MCF 10A (cell line): ENCODE data around the gene RHOU. TPM values are rescaled to one million over a fixed set of nuclear protein-coding genes. Genes with fewer than 3 reads are reported as not detected.

Experiments used
- BruUV-seq: library from RNA; stranded (reverse); fragments of 400-500 nt; replicated peaks from 2 replicates; lab custom pipeline; 2021; lab: Mats Ljungman, UMichigan
- CTCF ChIA-PET: fragments of 300-600 bp; sonication (Branson Sonifier 250); formaldehyde crosslinking; extraction: SDS; loops from one replicate; lab custom pipeline; 2021; ENCODE audit warnings: antibody characterized with exemption, inconsistent platforms; lab: Yijun Ruan, JAX
- POLR2A ChIA-PET: fragments of 300-600, 350-650 bp; sonication (Branson Sonifier 250); formaldehyde crosslinking; extraction: SDS; loops from one replicate; lab custom pipeline; 2020; ENCODE audit warnings: antibody characterized with exemption, inconsistent platforms; lab: Yijun Ruan, JAX
- DNase-seq: peaks from one replicate; pipeline ENCODE4 v3.0.0-alpha.2; 2018; ENCODE audit not compliant: unreplicated experiment
- H3K27ac Mint-ChIP-seq: one replicate; pipeline ENCODE4 v1.8.0; 2022; ENCODE audit warnings: mild to moderate bottlenecking, low read depth, mixed read lengths; ENCODE audit not compliant: unreplicated experiment
- H3K27me3 Mint-ChIP-seq: one replicate; pipeline ENCODE4 v1.8.0; 2022; ENCODE audit warnings: mixed read lengths; ENCODE audit not compliant: insufficient read depth, unreplicated experiment
- H3K36me3 Mint-ChIP-seq: one replicate; pipeline ENCODE4 v1.8.0; 2022; ENCODE audit warnings: mild to moderate bottlenecking, moderate library complexity, mixed read lengths; ENCODE audit not compliant: insufficient read depth, unreplicated experiment
- H3K4me1 Mint-ChIP-seq: one replicate; pipeline ENCODE4 v1.8.0; 2022; ENCODE audit warnings: mixed read lengths; ENCODE audit not compliant: insufficient read depth, unreplicated experiment
- H3K4me3 Mint-ChIP-seq: one replicate; pipeline ENCODE4 v1.8.0; 2022; ENCODE audit warnings: mild to moderate bottlenecking, moderate library complexity, mixed read lengths; ENCODE audit not compliant: unreplicated experiment
- H3K9me3 Mint-ChIP-seq: one replicate; pipeline ENCODE4 v1.8.0; 2022; ENCODE audit warnings: mixed read lengths; ENCODE audit not compliant: unreplicated experiment
- intact Hi-C: fragments of 100-400 bp; cut with micrococcal nuclease; formaldehyde crosslinking; loops from 2 replicates; pipeline ENCODE4 v1.14.1; 2022
- total RNA-seq: library from RNA; stranded (reverse); gene quantifications from 2 replicates; pipeline ENCODE4 v1.2.3, GENCODE V29; 2022
- TF ChIP-seq, protein P1 (sequence below): fragments of 200-600 bp; IDR thresholded peaks from one replicate; pipeline ENCODE4 v1.8.0; 2022; ENCODE audit warnings: antibody characterized with exemption, mild to moderate bottlenecking; ENCODE audit not compliant: unreplicated experiment

Gene RHOU
- total RNA-seq, 1 experiment from 2014 or later, result 2.1 TPM

DNA sequence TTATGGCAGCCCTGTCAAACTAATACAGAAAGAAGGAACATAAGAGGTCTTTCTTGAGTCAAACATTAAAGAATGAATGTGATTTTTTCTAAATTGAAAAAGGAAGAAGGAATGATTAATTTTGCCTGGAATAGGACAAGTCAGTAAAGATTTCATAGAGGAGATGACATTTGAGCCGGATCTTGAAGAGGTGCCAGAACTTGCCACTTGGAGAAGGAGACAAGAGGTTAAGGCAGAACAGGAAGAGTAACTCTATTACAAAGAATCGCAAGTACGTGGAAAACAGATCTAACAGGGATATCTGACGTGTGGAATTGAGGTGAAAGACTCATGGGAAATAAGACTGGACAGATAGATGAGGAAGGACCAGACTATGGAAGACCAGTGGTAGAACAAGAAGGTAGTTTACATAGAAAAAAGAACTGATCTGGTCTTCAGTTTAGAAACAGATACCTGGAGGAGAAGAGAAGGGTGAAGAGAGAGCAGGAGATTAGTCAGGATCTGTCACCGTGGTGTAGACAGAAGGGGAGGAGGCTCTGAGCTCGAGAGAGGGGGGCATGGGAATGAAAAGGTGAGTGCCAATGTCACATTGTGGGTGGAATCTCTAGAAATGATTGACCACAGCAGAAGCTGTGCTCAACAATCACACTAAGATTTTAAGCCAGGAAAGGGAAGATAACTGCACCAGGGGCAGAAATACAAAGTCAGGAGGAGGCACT lies 32.5 kb downstream of the RHOU start:
- TF ChIP-seq, protein P1, sequence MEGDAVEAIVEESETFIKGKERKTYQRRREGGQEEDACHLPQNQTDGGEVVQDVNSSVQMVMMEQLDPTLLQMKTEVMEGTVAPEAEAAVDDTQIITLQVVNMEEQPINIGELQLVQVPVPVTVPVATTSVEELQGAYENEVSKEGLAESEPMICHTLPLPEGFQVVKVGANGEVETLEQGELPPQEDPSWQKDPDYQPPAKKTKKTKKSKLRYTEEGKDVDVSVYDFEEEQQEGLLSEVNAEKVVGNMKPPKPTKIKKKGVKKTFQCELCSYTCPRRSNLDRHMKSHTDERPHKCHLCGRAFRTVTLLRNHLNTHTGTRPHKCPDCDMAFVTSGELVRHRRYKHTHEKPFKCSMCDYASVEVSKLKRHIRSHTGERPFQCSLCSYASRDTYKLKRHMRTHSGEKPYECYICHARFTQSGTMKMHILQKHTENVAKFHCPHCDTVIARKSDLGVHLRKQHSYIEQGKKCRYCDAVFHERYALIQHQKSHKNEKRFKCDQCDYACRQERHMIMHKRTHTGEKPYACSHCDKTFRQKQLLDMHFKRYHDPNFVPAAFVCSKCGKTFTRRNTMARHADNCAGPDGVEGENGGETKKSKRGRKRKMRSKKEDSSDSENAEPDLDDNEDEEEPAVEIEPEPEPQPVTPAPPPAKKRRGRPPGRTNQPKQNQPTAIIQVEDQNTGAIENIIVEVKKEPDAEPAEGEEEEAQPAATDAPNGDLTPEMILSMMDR, result no peak
- ChIA-PET POLR2A (interaction anchor here (0.6 kb wide), 1 partner anchor 14 kb away, joined by 3 read pairs; no protein-coding TSS in a partner anchor), CTCF (interaction anchor here (0.7 kb wide), 1 partner anchor 25 kb away, joined by 3 read pairs; no protein-coding TSS in a partner anchor)
- no peak overlapping the region for H3K4me3 Mint-ChIP-seq
- BruUV-seq, result no TSS peak
- peaks cover 37% of the 10 kb centered on the region for H3K27me3 Mint-ChIP-seq
- H3K27ac Mint-ChIP-seq, result no peak overlapping the region
- DNase-seq, result no peak
- H3K4me1 Mint-ChIP-seq, result peaks cover 5% of the 10 kb centered on the region
- intact Hi-C loops, result no loop called here
- H3K9me3 Mint-ChIP-seq, result no peaks in the 10 kb centered on the region
- H3K36me3 Mint-ChIP-seq, result no peaks in the 10 kb centered on the region

GRCh38 chr1:228768355-228769000 lies 33.2 kb downstream of the RHOU start:
- H3K4me3 Mint-ChIP-seq, result no peak overlapping the region
- TF ChIP-seq, protein P1, result no peak
- H3K27ac Mint-ChIP-seq, result no peak overlapping the region
- H3K4me1 Mint-ChIP-seq, result peaks cover 5% of the 10 kb centered on the region
- BruUV-seq, result no TSS peak
- H3K9me3 Mint-ChIP-seq, result no peaks in the 10 kb centered on the region
- DNase-seq, result no peak
- peaks cover 37% of the 10 kb centered on the region for H3K27me3 Mint-ChIP-seq
- H3K36me3 Mint-ChIP-seq, result no peaks in the 10 kb centered on the region
- CTCF ChIA-PET, result interaction anchor here (0.7 kb wide), 1 partner anchor 26 kb away, joined by 3 read pairs; no protein-coding TSS in a partner anchor
- POLR2A ChIA-PET, result interaction anchor here (0.6 kb wide), 1 partner anchor 15 kb away, joined by 3 read pairs; no protein-coding TSS in a partner anchor
- intact Hi-C loops, result no loop called here

DNA sequence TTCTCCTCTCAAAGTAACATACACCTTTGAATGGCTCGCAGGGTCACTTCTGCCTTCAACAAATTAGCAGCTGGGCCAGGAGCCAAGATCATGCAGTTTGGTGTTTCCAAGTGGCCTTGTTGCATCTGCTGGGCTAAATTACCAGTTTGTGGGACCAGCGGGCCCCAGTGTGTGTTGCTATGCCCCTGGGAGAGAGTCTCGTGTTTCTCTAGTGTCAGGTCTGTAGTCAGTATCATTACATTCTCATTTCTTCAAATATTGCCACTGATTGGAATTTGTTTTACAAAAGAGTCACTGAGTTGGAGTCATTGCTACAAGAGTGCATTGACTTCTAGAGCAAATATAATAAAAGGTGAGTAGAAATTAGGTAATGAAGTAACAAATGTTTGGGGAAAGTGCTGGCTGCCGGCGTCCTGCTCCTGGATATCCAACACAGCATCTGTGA lies 35.5 kb downstream of the RHOU start:
- DNase-seq, result no peak
- no peaks in the 10 kb centered on the region for H3K36me3 Mint-ChIP-seq
- no TSS peak for BruUV-seq
- H3K9me3 Mint-ChIP-seq, result no peaks in the 10 kb centered on the region
- intact Hi-C loops, result no loop called here
- no peak overlapping the region for H3K4me3 Mint-ChIP-seq
- H3K27me3 Mint-ChIP-seq, result peaks cover 37% of the 10 kb centered on the region
- peaks cover 5% of the 10 kb centered on the region for H3K4me1 Mint-ChIP-seq
- ChIA-PET CTCF (interaction anchor here (1.2 kb wide), 2 partner anchors 11 to 107 kb away, joined by 3 to 7 read pairs; no protein-coding TSS in a partner anchor), POLR2A (interaction anchor here (0.6 kb wide), 1 partner anchor 294 kb away, joined by 4 read pairs; no protein-coding TSS in a partner anchor)
- TF ChIP-seq, protein P1, result no peak
- H3K27ac Mint-ChIP-seq, result no peak overlapping the region
